ENCODE measurements around the gene LYST.

- TF ChIP-seq EZH2 (IDR thresholded peaks at IDR 0.05; ENCODE audit: low read length) (no peak), CTCF (optimal IDR thresholded peaks at IDR 0.05 in 1 of 3, IDR thresholded peaks at IDR 0.05 in 1 of 3, conservative IDR thresholded peaks at IDR 0.05 in 1 of 3; ENCODE audit: extremely low read depth in 1 of 3, insufficient read depth in 2 of 3, low read length in 3 of 3) (no peak)
Measured at GRCh38 chr1:235901461-235901860, 34.8 kb upstream of the LYST start.
